GM12878 (cell line): Measurements from ENCODE around the gene HNF4A.

ENCODE experiments used
- ATF2 ChIP-seq: IDR thresholded peaks from 2 replicates; pipeline ENCODE4 v1.6.1; 2012; ENCODE audit warnings: low read length, inconsistent platforms
- EZH2 ChIP-seq: IDR thresholded peaks from 2 replicates; pipeline ENCODE4 v1.6.1; 2012; ENCODE audit warnings: low read depth, mild to moderate bottlenecking, control low read depth, inconsistent platforms, low read length, borderline replicate concordance; ENCODE audit not compliant: control insufficient read depth
- JUND ChIP-seq: IDR thresholded peaks from 2 replicates; pipeline ENCODE4 v1.6.1; 2012; ENCODE audit warnings: low read depth, mild to moderate bottlenecking, low read length, improper control_type of control experiment, moderate library complexity

- TF ChIP-seq JUND = 0 out of 2 replicates have a peak, but pooled peaks have one; percentile 28
- no peak for TF ChIP-seq ATF2
- no peak for TF ChIP-seq EZH2
Measured at GRCh38 chr20:44310664-44311639, 44.5 kb upstream of the HNF4A start, which contains the start of gene FITM2.
